Esophagus muscularis mucosa (tissue), 3 donors: Measurements from ENCODE around the gene ZCWPW1.

Experiments
- POLR2A ChIP-seq: fragments of 450-650 bp; IDR thresholded peaks from one replicate; pipeline ENCODE4 v1.6.1; 2017; ENCODE audit warnings: antibody characterized with exemption, moderate library complexity, mild to moderate bottlenecking, low read depth
- POLR2AphosphoS5 ChIP-seq, 2 donors: sonication (generic); formaldehyde crosslinking; IDR thresholded peaks; one replicate each; pipeline ENCODE4 v1.6.1; 2017; ENCODE audit warnings: antibody characterized with exemption in 2 of 2
- TF ChIP-seq, protein P1 (sequence below), 3 experiments: fragments of 200-600 bp in 2 of 3; fragments of 450-650 bp in 1 of 3; sonication (generic) in 2 of 3; IDR thresholded peaks; one replicate each; pipeline ENCODE4 v1.5.1; 2017 to 2019; ENCODE audit warnings: antibody characterized with exemption in 3 of 3, mild to moderate bottlenecking in 2 of 3, moderate library complexity in 1 of 3

DNA sequence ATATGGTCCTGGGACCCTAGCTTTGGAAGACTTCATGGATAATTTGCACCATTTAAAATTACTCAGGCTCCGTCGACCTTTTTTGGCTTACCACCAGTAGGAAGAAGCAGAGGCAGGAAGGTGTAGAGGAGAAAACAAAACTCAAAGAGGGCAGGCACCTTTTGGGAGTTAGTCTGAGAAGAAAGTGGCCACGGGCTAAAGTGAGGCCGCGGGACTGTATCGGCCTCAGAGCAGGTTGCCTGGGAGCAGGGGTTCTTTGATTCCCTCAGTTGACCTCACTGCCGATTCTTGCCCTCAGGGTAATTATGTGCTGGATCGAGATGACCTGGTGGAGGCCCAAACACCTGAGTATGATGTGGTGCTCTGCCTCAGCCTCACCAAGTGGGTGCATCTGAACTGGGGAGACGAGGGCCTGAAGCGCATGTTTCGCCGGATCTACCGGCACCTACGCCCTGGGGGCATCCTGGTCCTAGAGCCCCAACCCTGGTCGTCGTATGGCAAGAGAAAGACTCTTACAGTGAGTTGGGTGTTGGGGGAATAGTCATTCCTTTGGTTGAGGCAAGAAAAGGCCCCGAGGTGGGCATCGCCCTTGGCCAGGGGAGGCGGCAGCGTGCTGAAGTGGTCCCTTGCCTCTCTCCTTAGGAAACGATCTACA lies 4.2 kb upstream of the ZCWPW1 start:
- TF ChIP-seq, protein P1, sequence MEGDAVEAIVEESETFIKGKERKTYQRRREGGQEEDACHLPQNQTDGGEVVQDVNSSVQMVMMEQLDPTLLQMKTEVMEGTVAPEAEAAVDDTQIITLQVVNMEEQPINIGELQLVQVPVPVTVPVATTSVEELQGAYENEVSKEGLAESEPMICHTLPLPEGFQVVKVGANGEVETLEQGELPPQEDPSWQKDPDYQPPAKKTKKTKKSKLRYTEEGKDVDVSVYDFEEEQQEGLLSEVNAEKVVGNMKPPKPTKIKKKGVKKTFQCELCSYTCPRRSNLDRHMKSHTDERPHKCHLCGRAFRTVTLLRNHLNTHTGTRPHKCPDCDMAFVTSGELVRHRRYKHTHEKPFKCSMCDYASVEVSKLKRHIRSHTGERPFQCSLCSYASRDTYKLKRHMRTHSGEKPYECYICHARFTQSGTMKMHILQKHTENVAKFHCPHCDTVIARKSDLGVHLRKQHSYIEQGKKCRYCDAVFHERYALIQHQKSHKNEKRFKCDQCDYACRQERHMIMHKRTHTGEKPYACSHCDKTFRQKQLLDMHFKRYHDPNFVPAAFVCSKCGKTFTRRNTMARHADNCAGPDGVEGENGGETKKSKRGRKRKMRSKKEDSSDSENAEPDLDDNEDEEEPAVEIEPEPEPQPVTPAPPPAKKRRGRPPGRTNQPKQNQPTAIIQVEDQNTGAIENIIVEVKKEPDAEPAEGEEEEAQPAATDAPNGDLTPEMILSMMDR (IDR thresholded peaks at IDR 0.05) = no peak
- TF ChIP-seq POLR2A = no peak
- TF ChIP-seq POLR2AphosphoS5 (IDR thresholded peaks at IDR 0.05) = no peak
